Measurements from ENCODE around the gene RTN4RL1. TPM values are rescaled to one million over a fixed set of nuclear protein-coding genes. Genes with fewer than 3 reads are reported as not detected.

RTN4RL1 gene
- total RNA-seq, 1 experiment from 2014 or later = 0.22 TPM

GRCh38 chr17:2040219-2040827 is 15.2 kb upstream of the RTN4RL1 start:
- Histone ChIP-seq H2BK15ac (ENCODE audit: low read depth, low read length) (no peak overlapping the region), H3K4me2 (ENCODE audit: insufficient read depth, insufficient read length, low read length) (no peak overlapping the region), H3K79me2 (ENCODE audit: insufficient read depth, low read length) (no peaks in the 10 kb centered on the region), H3K23ac (ENCODE audit: insufficient read length, low read depth, low read length) (no peak overlapping the region), H4K20me1 (ENCODE audit: control insufficient read depth, insufficient read depth, insufficient read length) (no peaks in the 10 kb centered on the region), H3K14ac (ENCODE audit: insufficient read depth, low read length) (no peak overlapping the region), H4K8ac (replicated peaks; ENCODE audit: insufficient read length, low read depth, low read length) (no peak overlapping the region), H4K5ac (ENCODE audit: insufficient read length, low read depth, low read length) (no peak overlapping the region), H2BK120ac (ENCODE audit: low read depth, low read length, poor library complexity, severe bottlenecking) (no peak overlapping the region), H3K27me3 (ENCODE audit: insufficient read depth, low read length) (no peaks in the 10 kb centered on the region), H3K23me2 (ENCODE audit: insufficient read length, low read depth, low read length, poor library complexity, severe bottlenecking) (peaks cover 9% of the 10 kb centered on the region), H2AK5ac (ENCODE audit: insufficient read length, low read length) (no peak overlapping the region), H3K9me3 (ENCODE audit: control insufficient read depth, low read depth, low read length) (no peaks in the 10 kb centered on the region), H3K9ac (ENCODE audit: extremely low read depth, insufficient read length, low read length) (no peak overlapping the region), H3K4me1 (ENCODE audit: insufficient read depth, low read length) (no peaks in the 10 kb centered on the region), H2BK5ac (ENCODE audit: insufficient read length, low read length) (no peak overlapping the region), H2AFZ (ENCODE audit: low read length) (no peak overlapping the region), H3K18ac (ENCODE audit: insufficient read length, low read depth, low read length) (no peak overlapping the region), H3K56ac (ENCODE audit: insufficient read length, low read depth, low read length) (no peak overlapping the region), H4K91ac (ENCODE audit: insufficient read length, low read depth, low read length) (no peak overlapping the region), H2BK20ac (ENCODE audit: low read depth, low read length, poor library complexity, severe bottlenecking) (no peak overlapping the region), H2BK12ac (ENCODE audit: insufficient read length, low read depth, low read length) (no peak overlapping the region), H3T11ph (ENCODE audit: low read length) (no peak overlapping the region), H3K79me1 (ENCODE audit: insufficient read depth, low read depth, low read length, poor library complexity, severe bottlenecking) (no peaks in the 10 kb centered on the region), H3K27ac (ENCODE audit: insufficient read length, low read depth, low read length) (no peak overlapping the region), H3K4ac (ENCODE audit: low read depth, low read length) (no peak overlapping the region)
- no CpG with 5 or more reads among the region's 7 CpGs for WGBS (ENCODE audit: extremely low coverage, insufficient read length, low lambda C conversion rate)
- Mint-ChIP-seq H3K27me3 (ENCODE audit: low read depth) (peaks cover 4% of the 10 kb centered on the region; the same call in 1 of the 2 replicates), H3K4me1 (peaks cover 7 to 20% of the 10 kb centered on the region in 2 experiments), H3K36me3 (ENCODE audit: insufficient read depth in 1 of 3, low read depth in 3 of 3) (peaks cover 7 to 30% (median 26%) of the 10 kb centered on the region in 3 experiments), H3K27ac (no peak overlapping the region), H3K9me3 (no peaks in the 10 kb centered on the region; a peak in 1 of 5 replicates), H3K4me3 (peak overlapping the region in 1 of 2 experiments; percentile 92; a peak in 1 of 5 replicates)
- no peak for DNase-seq
- TF ChIP-seq CTCF (conservative IDR thresholded peaks at IDR 0.05) = no peak

Data from H9 (cell line).